Muscle of arm (tissue), 12 donors: ENCODE data around the gene ZNF148. TPM values are rescaled to one million over a fixed set of nuclear protein-coding genes. Genes with fewer than 3 reads are reported as not detected.

ENCODE experiments used
- DNase-seq: peaks from one replicate; pipeline ENCODE4 v3.0.0-alpha.2; 2013
- polyA plus RNA-seq, 12 donors: library from polyadenylated mRNA; unstranded; fragments of 120-200 nt; gene quantifications; one replicate each; pipeline ENCODE4 v1.2.1, GENCODE V29; 2013; ENCODE audit not compliant: insufficient read length in 12 of 12

Gene ZNF148
- polyA plus RNA-seq, 12 donors: 22.1 to 31.6 (median 22.9) TPM; not detected in 1

DNA sequence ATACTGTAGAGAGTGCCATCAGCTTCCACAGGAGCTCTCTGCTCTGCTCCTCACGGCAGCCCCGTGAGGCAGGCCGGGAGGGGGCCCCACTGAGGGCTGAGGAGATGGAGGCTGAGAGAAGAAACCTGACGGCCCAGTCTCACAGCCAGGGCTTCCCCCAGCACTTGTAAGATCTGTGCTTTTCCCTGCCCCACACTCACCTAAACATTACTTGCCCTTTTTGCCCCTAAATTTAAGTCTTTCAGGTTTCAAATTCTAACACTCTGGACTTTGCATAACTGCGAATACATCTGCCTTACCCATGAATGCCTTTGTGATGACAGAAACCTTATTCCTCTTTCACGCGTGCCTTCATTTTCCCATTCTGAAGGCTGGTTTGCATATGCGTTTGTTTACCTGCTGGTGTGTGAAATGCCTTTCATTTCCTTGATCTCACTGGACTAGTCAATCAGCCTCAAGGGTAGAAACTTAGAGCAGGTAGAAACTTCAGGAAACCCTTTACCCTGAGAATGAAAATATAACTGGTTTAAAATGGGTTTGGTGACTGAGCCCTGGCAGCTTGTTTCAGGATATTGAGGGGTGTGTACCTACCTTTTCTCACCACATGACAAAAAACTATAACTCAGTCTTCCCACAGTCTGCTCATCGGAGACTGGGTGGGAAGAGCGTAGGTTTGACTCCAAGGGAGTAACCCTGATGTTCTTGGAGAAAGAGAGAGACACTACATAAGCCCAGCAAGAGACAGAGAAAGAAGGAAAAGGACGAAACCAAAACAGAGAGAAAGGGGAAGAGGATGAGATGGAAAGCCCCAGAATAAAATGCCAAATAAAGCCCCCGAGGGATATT lies 182.7 kb downstream of the ZNF148 start:
- no peak for DNase-seq

DNA sequence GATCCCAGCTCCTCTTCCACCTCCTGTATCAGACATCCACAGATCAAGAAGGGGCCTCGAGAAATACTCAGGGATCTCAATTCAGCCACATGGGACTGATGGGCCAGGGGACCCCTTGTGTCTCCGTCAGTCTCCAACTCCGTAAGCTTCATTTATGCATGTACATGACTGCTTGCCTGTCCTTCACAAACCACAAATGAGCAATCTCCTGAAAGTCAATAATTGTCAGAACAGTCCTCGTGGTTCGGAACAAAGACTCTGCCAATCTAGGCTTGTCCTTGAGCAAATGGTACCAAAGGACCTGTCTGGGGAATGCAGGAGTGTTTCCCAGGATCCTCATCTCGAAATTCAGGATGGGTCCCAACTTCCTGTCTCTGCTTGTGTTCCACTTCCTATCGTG lies 183.4 kb downstream of the ZNF148 start:
- no peak for DNase-seq

- no peak for DNase-seq
Measured at GRCh38 chr3:125191256-125191655, 183.9 kb downstream of the ZNF148 start.

DNA sequence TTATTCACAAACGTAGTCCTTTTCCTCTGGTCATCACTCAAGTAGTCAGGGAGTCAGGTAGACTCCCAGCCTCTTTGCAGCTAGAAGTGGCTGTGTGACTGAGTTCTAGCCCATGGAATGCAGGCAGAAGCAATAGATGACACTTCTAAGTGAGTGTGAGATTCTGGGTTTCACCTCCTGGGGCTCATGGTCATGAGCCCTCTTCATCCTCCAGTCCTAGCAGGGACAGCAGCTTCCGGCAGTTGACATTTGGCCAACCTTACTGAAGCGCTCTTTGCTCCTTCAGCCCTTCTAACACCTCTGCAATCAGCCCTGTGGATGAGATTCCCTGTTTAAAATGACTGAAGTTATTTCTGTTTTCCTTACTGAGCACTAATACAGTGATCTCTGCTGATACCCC lies 184.3 kb downstream of the ZNF148 start:
- DNase-seq: no peak

DNA sequence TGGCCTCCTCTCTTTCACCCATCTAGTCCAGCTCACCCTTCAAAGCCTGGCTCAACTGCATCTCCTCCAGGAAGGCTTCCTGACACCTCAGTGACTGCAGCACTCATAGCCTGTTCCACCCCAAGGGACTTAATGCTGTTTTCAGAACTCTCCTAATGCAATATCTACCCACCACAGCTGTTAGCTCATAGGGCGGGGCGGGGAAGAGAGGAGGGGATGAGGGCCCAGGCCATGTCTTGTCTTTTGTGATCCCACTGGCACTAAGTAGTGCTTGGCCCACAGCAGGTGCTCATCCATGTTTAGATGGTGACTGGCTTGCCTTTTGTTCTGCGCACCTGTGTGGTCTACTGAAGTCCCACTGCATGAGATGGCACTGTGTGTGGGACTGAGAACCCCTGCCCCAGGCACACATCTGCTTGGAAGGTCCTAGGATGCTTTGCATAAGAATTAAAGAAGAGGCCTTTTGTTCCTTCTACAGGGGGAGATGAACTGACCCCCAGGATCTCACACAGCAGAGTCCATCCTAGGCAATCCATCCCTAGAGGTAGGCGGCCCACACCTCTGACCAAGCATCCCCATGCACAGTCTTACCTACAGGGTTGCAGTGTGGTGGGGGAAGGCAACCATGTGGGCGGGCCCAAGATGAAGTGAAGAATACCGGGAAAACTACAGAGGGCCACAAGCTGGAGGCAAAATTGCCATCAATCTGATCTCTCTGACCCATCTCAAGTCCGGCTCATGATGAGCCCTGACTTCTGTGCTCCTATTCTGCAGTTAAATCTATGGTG lies 185.6 kb downstream of the ZNF148 start:
- no peak for DNase-seq

- no peak for DNase-seq
Measured at GRCh38 chr3:125188955-125189354, 186.2 kb downstream of the ZNF148 start.

GRCh38 chr3:125187599-125187910 lies 187.6 kb downstream of the ZNF148 start:
- no peak for DNase-seq

DNA sequence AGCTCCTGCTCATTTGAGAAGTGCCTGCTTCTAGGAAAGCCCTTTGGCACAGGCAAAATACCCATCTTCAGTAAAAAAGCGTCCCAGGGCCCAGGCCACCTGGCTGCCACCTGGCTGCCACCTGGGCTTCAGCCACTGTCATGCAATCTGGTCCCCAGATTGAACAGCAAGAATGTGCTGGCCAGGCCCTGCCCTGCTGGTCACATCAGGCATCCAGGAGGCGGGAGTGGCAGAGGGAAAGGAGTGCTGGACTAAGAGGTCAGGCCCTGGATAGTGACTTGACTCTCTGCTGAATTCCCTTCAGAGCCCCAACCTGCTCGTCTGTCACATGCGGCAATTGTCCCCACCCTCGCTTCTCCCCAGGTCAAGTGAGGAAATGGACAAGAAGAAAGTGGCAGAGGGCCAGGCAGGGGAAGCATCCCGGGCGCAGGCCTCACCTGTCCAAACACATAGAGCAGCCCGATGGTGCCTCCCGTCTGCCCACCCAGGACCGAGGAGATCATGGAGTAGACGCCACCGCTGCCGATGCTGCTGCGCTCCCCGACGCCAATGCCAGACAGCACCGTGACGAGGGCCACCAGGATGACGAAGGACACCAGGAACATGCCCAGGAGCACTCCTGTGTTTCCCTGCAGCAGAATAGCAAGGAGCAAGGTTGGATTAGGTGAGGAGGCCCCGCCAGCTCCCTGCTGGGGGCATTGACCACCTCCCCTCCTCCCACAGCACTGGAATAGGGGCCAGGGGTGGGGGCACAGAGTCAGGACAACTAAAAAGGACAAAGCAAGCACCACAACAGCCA lies 188.1 kb downstream of the ZNF148 start:
- DNase-seq: no peak

- DNase-seq: peak; percentile 39
Measured at GRCh38 chr3:125186261-125186787, 188.8 kb downstream of the ZNF148 start.

- DNase-seq: no peak
Measured at GRCh38 chr3:125185805-125186204, 189.3 kb downstream of the ZNF148 start.

- DNase-seq: no peak
Measured at GRCh38 chr3:125179884-125180240, 195.3 kb downstream of the ZNF148 start.

GRCh38 chr3:125179143-125179883 lies 195.8 kb downstream of the ZNF148 start:
- no peak for DNase-seq

- no peak for DNase-seq
Measured at GRCh38 chr3:125177746-125178145, 197.4 kb downstream of the ZNF148 start.

Other genes starting within 250 kb of the ZNF148 start
- gene SLC12A8, start 162.6 kb downstream of the ZNF148 start, polyA plus RNA-seq: 1 to 10 TPM in 4 of 12 donors, under 1 TPM in 6, not detected in 2; 0.33 to 2.4 (median 0.74) TPM
- 10 to 100 TPM in 11 of 12 donors, not detected in 1; 32.4 to 61.7 (median 42.7) TPM for gene SNX4, start 144.9 kb upstream of the ZNF148 start, polyA plus RNA-seq
- 10 to 100 TPM in 11 of 12 donors, not detected in 1; 13.0 to 16.8 (median 15.7) TPM for gene OSBPL11, start 220.2 kb upstream of the ZNF148 start, polyA plus RNA-seq